K562 (cell line): ENCODE results near the gene TMEM72. TPM values are rescaled to one million over a fixed set of nuclear protein-coding genes. Genes with fewer than 3 reads are reported as not detected.
A peak's percentile ranks its signal among the peaks of the same experiment; 100 is the strongest.

ENCODE experiments used
- ILF3 ChIP-seq: fragments of 450-650 bp; IDR thresholded peaks from 2 replicates; pipeline ENCODE4 v1.6.1; 2018; ENCODE audit warnings: antibody characterized with exemption, mild to moderate bottlenecking, moderate library complexity, borderline replicate concordance
- JUND ChIP-seq, 2 experiments: IDR thresholded peaks; 2 replicates in 1 of 2; 3 replicates in 1 of 2; pipeline ENCODE4 v1.6.1; 2011; ENCODE audit warnings: borderline replicate concordance in 2 of 2, low read depth in 2 of 2, low read length in 2 of 2, improper control_type of control experiment in 1 of 2, missing biosample characterization in 1 of 2, missing genetic modification characterization in 1 of 2, missing genetic modification reagents in 1 of 2
- KDM5B ChIP-seq: fragments of 200-600 bp; sonication (generic); IDR thresholded peaks from 2 replicates; pipeline ENCODE4 v1.6.1; 2012; ENCODE audit warnings: low read depth, mild to moderate bottlenecking, moderate library complexity, low read length, control low read depth, inconsistent platforms; ENCODE audit not compliant: insufficient replicate concordance
- PHF8 ChIP-seq: fragments of 200-600 bp; sonication (generic); IDR thresholded peaks from 2 replicates; pipeline ENCODE4 v1.6.1; 2012; ENCODE audit warnings: mixed run types, mild to moderate bottlenecking, inconsistent platforms, low read length, moderate library complexity, borderline replicate concordance
- RFX1 ChIP-seq: fragments of 450-650 bp; IDR thresholded peaks from 2 replicates; pipeline ENCODE4 v1.6.1; 2016; ENCODE audit warnings: mild to moderate bottlenecking, moderate library complexity
- SRSF3 ChIP-seq: fragments of 200-400 bp; formaldehyde crosslinking; IDR thresholded peaks from 2 replicates; pipeline ENCODE4 v1.6.1; 2016; ENCODE audit warnings: mild to moderate bottlenecking, low read length, moderate library complexity; ENCODE audit not compliant: insufficient read depth
- TAF1 ChIP-seq: IDR thresholded peaks from 2 replicates; pipeline ENCODE4 v1.6.1; 2011; ENCODE audit warnings: mild to moderate bottlenecking, low read length, moderate library complexity; ENCODE audit not compliant: insufficient read depth, control insufficient read depth, severe bottlenecking; ENCODE audit errors: extremely low read depth
- TCF7 ChIP-seq: sonication (generic); IDR thresholded peaks from 2 replicates; pipeline ENCODE4 v1.6.1; 2016; ENCODE audit warnings: antibody characterized with exemption, borderline replicate concordance
- TFAP4 ChIP-seq: sonication (generic); formaldehyde crosslinking; IDR thresholded peaks from 2 replicates; pipeline ENCODE4 v1.8.0; 2022; ENCODE audit warnings: missing genetic modification reagents, mild to moderate bottlenecking, moderate library complexity, borderline replicate concordance
- TSC22D4 ChIP-seq: fragments of 450-650 bp; IDR thresholded peaks from 2 replicates; pipeline ENCODE4 v1.6.1; 2016; ENCODE audit warnings: missing genetic modification characterization, missing biosample characterization, control low read depth
- ZBTB17 ChIP-seq: fragments of 450-650 bp; formaldehyde crosslinking; IDR thresholded peaks from 2 replicates; pipeline ENCODE4 v1.4.0; 2020; ENCODE audit warnings: mild to moderate bottlenecking
- ZFPM2 ChIP-seq: fragments of 250-450 bp; sonication (Bioruptor Pico); IDR thresholded peaks from 2 replicates; pipeline ENCODE4 v1.5.1; 2022; ENCODE audit warnings: mild to moderate bottlenecking
- ZNF436 ChIP-seq: fragments of 250-450, 450-650 bp; sonication (Bioruptor Pico); formaldehyde crosslinking; IDR thresholded peaks from 2 replicates; pipeline ENCODE4 v1.7.0; 2020; ENCODE audit warnings: mild to moderate bottlenecking
- polyA plus RNA-seq, 8 experiments: library from polyadenylated mRNA; depleted of rRNA in 4 of 8; stranded (reverse) in 5 of 8; unstranded in 3 of 8; fragments of >200 nt; fragmentation: Nextera tagmentation in 2 of 8; fragmentation: Illumina TruSeq in 1 of 8; extraction: Ambion mirVana in 2 of 8; extraction: Trizol in 1 of 8; gene quantifications; 2 replicates each; pipeline versions ENCODE4 v1.2.1 to v1.2.3, GENCODE V29; 2011 to 2014; ENCODE audit warnings: inconsistent platforms in 1 of 8, missing spikeins in 1 of 8
- total RNA-seq, 7 experiments: library from RNA; depleted of rRNA in 6 of 7; stranded (reverse); fragments of >200 nt in 6 of 7; fragmentation: Illumina TruSeq in 2 of 7; extraction: Trizol in 2 of 7; gene quantifications; 2 replicates each; pipeline versions ENCODE4 v1.2.1 to v1.2.3, GENCODE V29; 2011 to 2021; ENCODE audit warnings: low replicate concordance in 1 of 7
- TF ChIP-seq, protein P1 (sequence below): sonication (generic); IDR thresholded peaks from 2 replicates; pipeline ENCODE4 v1.6.1; 2016
- TF ChIP-seq, protein P2 (sequence below): sonication (generic); formaldehyde crosslinking; IDR thresholded peaks from 2 replicates; pipeline ENCODE4 v1.8.0; 2022; ENCODE audit warnings: missing genetic modification reagents, mild to moderate bottlenecking, borderline replicate concordance
- TF ChIP-seq, protein P3 (sequence below): fragments of 250-450 bp; sonication (Bioruptor Pico); IDR thresholded peaks from 2 replicates; pipeline ENCODE4 v1.8.0; 2022; ENCODE audit warnings: moderate library complexity, mild to moderate bottlenecking, inconsistent platforms
- TF ChIP-seq, protein P4 (sequence below): sonication (generic); formaldehyde crosslinking; IDR thresholded peaks from 2 replicates; pipeline ENCODE4 v1.8.0; 2022; ENCODE audit warnings: missing genetic modification reagents, mild to moderate bottlenecking, borderline replicate concordance

TMEM72 gene
- total and polyA plus RNA-seq, 9 of the 15 experiments (the other 6 are each of a cell fraction or from before 2014, with no cell fraction given) = not detected

GRCh38 chr10:44978570-44979280 is 67.6 kb downstream of the TMEM72 start, which contains the start of gene DEPP1 (continued):
- TF ChIP-seq TCF7 (0 out of 2 replicates have a peak, but pooled peaks have one; percentile 15), TAF1 (peak; percentile 25), ZNF436 (CRISPR knock-in tag) (no peak), ILF3 (no peak), TSC22D4 (no peak), RFX1 (no peak; the same call in 1 of the 2 replicates), KDM5B (peak; percentile 94), TFAP4 (peak; percentile 90), SRSF3 (no peak), PHF8 (peak; percentile 69; the same call in 1 of the 2 replicates), JUND (IDR thresholded peaks at IDR 0.05; ENCODE audit: borderline replicate concordance, low read depth, low read length) (peak; percentile 51; the same call in 1 of the 2 replicates), JUND (tag; IDR thresholded peaks at IDR 0.05; ENCODE audit: borderline replicate concordance, low read depth, low read length) (no peak; the same call in 2 of the 3 replicates), ZFPM2 (CRISPR knock-in tag) (no peak), ZBTB17 (CRISPR knock-in tag) (no peak)
- TF ChIP-seq, protein P1, sequence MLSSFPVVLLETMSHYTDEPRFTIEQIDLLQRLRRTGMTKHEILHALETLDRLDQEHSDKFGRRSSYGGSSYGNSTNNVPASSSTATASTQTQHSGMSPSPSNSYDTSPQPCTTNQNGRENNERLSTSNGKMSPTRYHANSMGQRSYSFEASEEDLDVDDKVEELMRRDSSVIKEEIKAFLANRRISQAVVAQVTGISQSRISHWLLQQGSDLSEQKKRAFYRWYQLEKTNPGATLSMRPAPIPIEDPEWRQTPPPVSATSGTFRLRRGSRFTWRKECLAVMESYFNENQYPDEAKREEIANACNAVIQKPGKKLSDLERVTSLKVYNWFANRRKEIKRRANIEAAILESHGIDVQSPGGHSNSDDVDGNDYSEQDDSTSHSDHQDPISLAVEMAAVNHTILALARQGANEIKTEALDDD = no peak
- TF ChIP-seq, protein P2, sequence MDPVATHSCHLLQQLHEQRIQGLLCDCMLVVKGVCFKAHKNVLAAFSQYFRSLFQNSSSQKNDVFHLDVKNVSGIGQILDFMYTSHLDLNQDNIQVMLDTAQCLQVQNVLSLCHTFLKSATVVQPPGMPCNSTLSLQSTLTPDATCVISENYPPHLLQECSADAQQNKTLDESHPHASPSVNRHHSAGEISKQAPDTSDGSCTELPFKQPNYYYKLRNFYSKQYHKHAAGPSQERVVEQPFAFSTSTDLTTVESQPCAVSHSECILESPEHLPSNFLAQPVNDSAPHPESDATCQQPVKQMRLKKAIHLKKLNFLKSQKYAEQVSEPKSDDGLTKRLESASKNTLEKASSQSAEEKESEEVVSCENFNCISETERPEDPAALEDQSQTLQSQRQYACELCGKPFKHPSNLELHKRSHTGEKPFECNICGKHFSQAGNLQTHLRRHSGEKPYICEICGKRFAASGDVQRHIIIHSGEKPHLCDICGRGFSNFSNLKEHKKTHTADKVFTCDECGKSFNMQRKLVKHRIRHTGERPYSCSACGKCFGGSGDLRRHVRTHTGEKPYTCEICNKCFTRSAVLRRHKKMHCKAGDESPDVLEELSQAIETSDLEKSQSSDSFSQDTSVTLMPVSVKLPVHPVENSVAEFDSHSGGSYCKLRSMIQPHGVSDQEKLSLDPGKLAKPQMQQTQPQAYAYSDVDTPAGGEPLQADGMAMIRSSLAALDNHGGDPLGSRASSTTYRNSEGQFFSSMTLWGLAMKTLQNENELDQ (CRISPR knock-in tag) = no peak
- TF ChIP-seq, protein P3, sequence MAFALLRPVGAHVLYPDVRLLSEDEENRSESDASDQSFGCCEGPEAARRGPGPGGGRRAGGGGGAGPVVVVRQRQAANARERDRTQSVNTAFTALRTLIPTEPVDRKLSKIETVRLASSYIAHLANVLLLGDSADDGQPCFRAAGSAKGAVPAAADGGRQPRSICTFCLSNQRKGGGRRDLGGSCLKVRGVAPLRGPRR = no peak
- TF ChIP-seq, protein P4, sequence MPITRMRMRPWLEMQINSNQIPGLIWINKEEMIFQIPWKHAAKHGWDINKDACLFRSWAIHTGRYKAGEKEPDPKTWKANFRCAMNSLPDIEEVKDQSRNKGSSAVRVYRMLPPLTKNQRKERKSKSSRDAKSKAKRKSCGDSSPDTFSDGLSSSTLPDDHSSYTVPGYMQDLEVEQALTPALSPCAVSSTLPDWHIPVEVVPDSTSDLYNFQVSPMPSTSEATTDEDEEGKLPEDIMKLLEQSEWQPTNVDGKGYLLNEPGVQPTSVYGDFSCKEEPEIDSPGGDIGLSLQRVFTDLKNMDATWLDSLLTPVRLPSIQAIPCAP (CRISPR knock-in tag) = 0 out of 2 replicates have a peak, but pooled peaks have one; percentile 46
